SK-N-SH treated with all-trans-retinoic acid at 6 μM for 48 hours (cell line): ENCODE results near the gene NCF2.

Experiments used
- ATAC-seq: fragments of 200-7000 bp; cut with Tn5 transposase; 3 replicates; pipeline ENCODE4 v1.9.1; 2020; ENCODE audit warnings: mild to moderate bottlenecking, moderate library complexity
- ARNTL ChIP-seq: fragments of 450-650 bp; formaldehyde crosslinking; IDR thresholded peaks from 2 replicates; pipeline ENCODE4 v1.5.0; 2020; ENCODE audit warnings: low read depth, mild to moderate bottlenecking, moderate library complexity, borderline replicate concordance
- CREB5 ChIP-seq: fragments of 250-450 bp; sonication (Bioruptor Pico); IDR thresholded peaks from 2 replicates; pipeline ENCODE4 v1.5.1; 2020; ENCODE audit warnings: low read depth, mild to moderate bottlenecking, moderate library complexity
- CSDC2 ChIP-seq: fragments of 250-450 bp; sonication (Bioruptor Pico); IDR thresholded peaks from 2 replicates; pipeline ENCODE4 v1.5.0; 2020; ENCODE audit warnings: mild to moderate bottlenecking, moderate library complexity
- CSRNP3 ChIP-seq: fragments of 250-450 bp; sonication (Bioruptor Pico); IDR thresholded peaks from 2 replicates; pipeline ENCODE4 v1.5.1; 2021; ENCODE audit warnings: mild to moderate bottlenecking, moderate library complexity
- GLIS3 ChIP-seq: fragments of 250-450 bp; sonication (Bioruptor Pico); IDR thresholded peaks from 2 replicates; pipeline ENCODE4 v1.5.0; 2020; ENCODE audit warnings: mild to moderate bottlenecking, moderate library complexity
- ISL1 ChIP-seq: fragments of 250-450 bp; sonication (Bioruptor Pico); IDR thresholded peaks from 2 replicates; pipeline ENCODE4 v2.1.2; 2022; ENCODE audit warnings: mild to moderate bottlenecking, moderate library complexity
- OSR1 ChIP-seq: fragments of 250-450 bp; sonication (Bioruptor Pico); IDR thresholded peaks from 2 replicates; pipeline ENCODE4 v1.8.0; 2022; ENCODE audit warnings: moderate library complexity, mild to moderate bottlenecking, inconsistent platforms
- PATZ1 ChIP-seq: fragments of 250-450 bp; sonication (Bioruptor Pico); IDR thresholded peaks from 2 replicates; pipeline ENCODE4 v1.8.0; 2020; ENCODE audit warnings: mild to moderate bottlenecking, moderate library complexity, borderline replicate concordance
- POU6F1 ChIP-seq: fragments of 250-450 bp; sonication (Bioruptor Pico); IDR thresholded peaks from 2 replicates; pipeline ENCODE4 v1.8.0; 2021; ENCODE audit warnings: low read depth, mild to moderate bottlenecking, moderate library complexity, borderline replicate concordance
- RARB ChIP-seq: fragments of 250-450 bp; sonication (Bioruptor Pico); IDR thresholded peaks from 2 replicates; pipeline ENCODE4 v1.8.0; 2021; ENCODE audit warnings: mild to moderate bottlenecking, moderate library complexity
- SNAI2 ChIP-seq: fragments of 250-450 bp; sonication (Bioruptor Pico); IDR thresholded peaks from 2 replicates; pipeline ENCODE4 v1.5.0; 2020; ENCODE audit warnings: mild to moderate bottlenecking, moderate library complexity
- TOX ChIP-seq: fragments of 250-450 bp; sonication (Bioruptor Pico); IDR thresholded peaks from 2 replicates; pipeline ENCODE4 v1.8.0; 2021; ENCODE audit warnings: mild to moderate bottlenecking, moderate library complexity, borderline replicate concordance
- TSHZ2 ChIP-seq: fragments of 250-450 bp; sonication (Bioruptor Pico); IDR thresholded peaks from 2 replicates; pipeline ENCODE4 v1.5.0; 2020; ENCODE audit warnings: mild to moderate bottlenecking, moderate library complexity
- ZFP3 ChIP-seq: fragments of 250-450 bp; sonication (Bioruptor Pico); IDR thresholded peaks from 2 replicates; pipeline ENCODE4 v1.5.0; 2020; ENCODE audit warnings: mild to moderate bottlenecking, moderate library complexity
- ZNF565 ChIP-seq: fragments of 450-650 bp; formaldehyde crosslinking; conservative IDR thresholded peaks from 2 replicates; pipeline ENCODE4 v1.5.0; 2020; ENCODE audit warnings: low read depth, mild to moderate bottlenecking, moderate library complexity
- ZNF70 ChIP-seq: fragments of 450-650 bp; formaldehyde crosslinking; IDR thresholded peaks from 2 replicates; pipeline ENCODE4 v1.5.0; 2020; ENCODE audit warnings: mild to moderate bottlenecking, moderate library complexity
- ZNF8 ChIP-seq: fragments of 450-650 bp; formaldehyde crosslinking; IDR thresholded peaks from 2 replicates; pipeline ENCODE4 v1.5.0; 2020; ENCODE audit warnings: mild to moderate bottlenecking, moderate library complexity

Gene NCF2

GRCh38 chr1:183550915-183551314, 39.3 kb downstream of the NCF2 start (continued):
- TF ChIP-seq PATZ1 (CRISPR knock-in tag) (no peak), ZFP3 (CRISPR knock-in tag) (no peak), SNAI2 (CRISPR knock-in tag) (no peak), TSHZ2 (CRISPR knock-in tag) (no peak), ZNF565 (no peak)

GRCh38 chr1:183548116-183548515, 42.1 kb downstream of the NCF2 start:
- TF ChIP-seq ZNF70 (no peak), ZNF8 (no peak), ARNTL (CRISPR knock-in tag) (no peak), CSRNP3 (no peak), GLIS3 (CRISPR knock-in tag) (no peak), PATZ1 (CRISPR knock-in tag) (no peak), CREB5 (CRISPR knock-in tag) (no peak), POU6F1 (CRISPR knock-in tag) (no peak), SNAI2 (CRISPR knock-in tag) (no peak), CSDC2 (CRISPR knock-in tag) (no peak), TSHZ2 (CRISPR knock-in tag) (no peak), TOX (no peak), ZFP3 (CRISPR knock-in tag) (no peak), OSR1 (CRISPR knock-in tag) (no peak)
- no peak for ATAC-seq

GRCh38 chr1:183546427-183546826, 43.8 kb downstream of the NCF2 start:
- no peak for ATAC-seq
- no peak for TF ChIP-seq ISL1
- TF ChIP-seq CREB5 (CRISPR knock-in tag): no peak
- TF ChIP-seq ZNF565: no peak
- no peak for TF ChIP-seq ZNF70
- no peak for TF ChIP-seq CSRNP3
- no peak for TF ChIP-seq RARB (CRISPR knock-in tag)
- TF ChIP-seq ZFP3 (CRISPR knock-in tag): no peak
- no peak for TF ChIP-seq CSDC2 (CRISPR knock-in tag)
